Fibroblast of the aortic adventitia (primary cell): Measurements from ENCODE around the gene SLC2A9. TPM values are rescaled to one million over a fixed set of nuclear protein-coding genes. Genes with fewer than 3 reads are reported as not detected.

Source experiments
- DNase-seq: peaks from one replicate; pipeline ENCODE4 v3.0.0-alpha.2; 2010; ENCODE audit warnings: low read depth
- H3K4me3 ChIP-seq: 2 replicates; pipeline ENCODE4 v1.5.1; 2011; ENCODE audit warnings: low read depth, mild to moderate bottlenecking, control low read depth, low read length, moderate library complexity
- total RNA-seq: library from RNA; depleted of rRNA; stranded (reverse); fragments of >200 nt; gene quantifications from 2 replicates; pipeline ENCODE4 v1.2.3, GENCODE V29; 2012; ENCODE audit warnings: low replicate concordance
- TF ChIP-seq, protein P1 (sequence below): IDR thresholded peaks from 2 replicates; pipeline ENCODE4 v1.5.1; 2011; ENCODE audit warnings: mild to moderate bottlenecking, low read length, control low read depth, inconsistent platforms; ENCODE audit not compliant: insufficient read depth

The SLC2A9 gene
- total RNA-seq, 1 donor: 0.90 TPM

GRCh38 chr4:9920029-9920428 lies 101.3 kb downstream of the SLC2A9 start:
- TF ChIP-seq, protein P1, sequence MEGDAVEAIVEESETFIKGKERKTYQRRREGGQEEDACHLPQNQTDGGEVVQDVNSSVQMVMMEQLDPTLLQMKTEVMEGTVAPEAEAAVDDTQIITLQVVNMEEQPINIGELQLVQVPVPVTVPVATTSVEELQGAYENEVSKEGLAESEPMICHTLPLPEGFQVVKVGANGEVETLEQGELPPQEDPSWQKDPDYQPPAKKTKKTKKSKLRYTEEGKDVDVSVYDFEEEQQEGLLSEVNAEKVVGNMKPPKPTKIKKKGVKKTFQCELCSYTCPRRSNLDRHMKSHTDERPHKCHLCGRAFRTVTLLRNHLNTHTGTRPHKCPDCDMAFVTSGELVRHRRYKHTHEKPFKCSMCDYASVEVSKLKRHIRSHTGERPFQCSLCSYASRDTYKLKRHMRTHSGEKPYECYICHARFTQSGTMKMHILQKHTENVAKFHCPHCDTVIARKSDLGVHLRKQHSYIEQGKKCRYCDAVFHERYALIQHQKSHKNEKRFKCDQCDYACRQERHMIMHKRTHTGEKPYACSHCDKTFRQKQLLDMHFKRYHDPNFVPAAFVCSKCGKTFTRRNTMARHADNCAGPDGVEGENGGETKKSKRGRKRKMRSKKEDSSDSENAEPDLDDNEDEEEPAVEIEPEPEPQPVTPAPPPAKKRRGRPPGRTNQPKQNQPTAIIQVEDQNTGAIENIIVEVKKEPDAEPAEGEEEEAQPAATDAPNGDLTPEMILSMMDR: no peak
- no peak for DNase-seq
- no peak overlapping the region for H3K4me3 ChIP-seq

GRCh38 chr4:9919047-9919446 lies 102.2 kb downstream of the SLC2A9 start:
- TF ChIP-seq, protein P1: no peak
- H3K4me3 ChIP-seq: no peak overlapping the region
- no peak for DNase-seq

GRCh38 chr4:9918484-9918883 lies 102.8 kb downstream of the SLC2A9 start:
- no peak overlapping the region for H3K4me3 ChIP-seq
- TF ChIP-seq, protein P1: no peak
- no peak for DNase-seq

DNA sequence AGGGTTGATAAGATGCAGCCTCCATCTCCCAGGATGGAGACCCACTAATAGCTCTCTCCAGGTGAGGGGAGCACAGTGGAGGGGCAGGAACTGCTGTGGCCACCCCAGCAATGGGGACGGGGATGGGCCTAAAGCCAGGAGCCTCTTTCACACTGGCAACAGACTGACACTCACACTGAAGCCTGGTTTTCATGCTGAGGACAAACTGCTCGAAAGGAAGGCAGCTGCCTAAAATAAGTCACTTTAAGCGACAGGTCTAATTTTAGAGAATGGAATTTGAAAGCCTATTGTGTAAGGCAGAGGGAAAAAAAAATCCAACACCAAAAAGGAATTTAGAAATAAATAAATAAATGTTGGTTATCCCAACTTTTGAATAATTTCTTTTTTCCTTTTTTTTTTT lies 104.4 kb downstream of the SLC2A9 start:
- TF ChIP-seq, protein P1: no peak
- DNase-seq: no peak
- no peak overlapping the region for H3K4me3 ChIP-seq

DNA sequence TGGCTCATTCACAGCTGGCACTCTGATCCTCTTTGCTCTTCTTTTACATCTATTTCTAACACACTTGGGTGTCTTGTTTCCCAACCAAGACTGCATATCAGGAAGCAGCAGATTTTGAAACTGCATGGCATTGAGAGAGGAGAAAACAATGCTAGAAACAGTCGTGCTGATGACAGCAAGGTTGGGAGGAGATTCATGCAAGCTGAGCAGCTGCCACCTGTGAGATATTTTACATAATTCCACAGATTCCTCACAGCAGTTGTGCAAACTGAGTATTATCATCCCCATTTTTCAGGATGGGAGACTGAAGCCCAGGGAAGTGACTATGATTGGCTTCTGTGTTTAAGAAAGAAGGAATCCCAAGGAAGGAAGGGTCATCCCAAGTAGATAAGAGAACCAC lies 105.0 kb downstream of the SLC2A9 start:
- no peak overlapping the region for H3K4me3 ChIP-seq
- no peak for DNase-seq
- TF ChIP-seq, protein P1: no peak

GRCh38 chr4:9913846-9914245 lies 107.5 kb downstream of the SLC2A9 start:
- TF ChIP-seq, protein P1: no peak

GRCh38 chr4:9906996-9907395 lies 114.3 kb downstream of the SLC2A9 start:
- TF ChIP-seq, protein P1: no peak
- H3K4me3 ChIP-seq: no peak overlapping the region

More at GRCh38 chr4:9913846-9914245, 107.5 kb downstream of the SLC2A9 start:
- H3K4me3 ChIP-seq: no peak overlapping the region
- DNase-seq: no peak

More at GRCh38 chr4:9906996-9907395, 114.3 kb downstream of the SLC2A9 start:
- DNase-seq: no peak
